H9 (cell line): Measurements from ENCODE around the gene OR2V1. TPM values are rescaled to one million over a fixed set of nuclear protein-coding genes. Genes with fewer than 3 reads are reported as not detected.

Experiments
- DNase-seq: peaks from one replicate; pipeline ENCODE4 v3.0.0-alpha.2; 2017
- H2AFZ ChIP-seq: one replicate; pipeline ENCODE4 v1.6.1; 2013; ENCODE audit warnings: mild to moderate bottlenecking, low read length, control low read depth, moderate library complexity
- H2AK5ac ChIP-seq: 2 replicates; pipeline ENCODE4 v1.6.1; 2013; ENCODE audit warnings: low read length, control low read depth, mixed read lengths; ENCODE audit not compliant: insufficient read length
- H2BK120ac ChIP-seq: one replicate; pipeline ENCODE4 v1.6.1; 2013; ENCODE audit warnings: low read depth, mild to moderate bottlenecking, low read length, control low read depth, inconsistent platforms; ENCODE audit not compliant: poor library complexity, severe bottlenecking
- H2BK12ac ChIP-seq: 2 replicates; pipeline ENCODE4 v1.6.1; 2013; ENCODE audit warnings: low read length, control low read depth, mixed read lengths, low read depth; ENCODE audit not compliant: insufficient read length
- H2BK15ac ChIP-seq: 2 replicates; pipeline ENCODE4 v1.6.1; 2013; ENCODE audit warnings: low read depth, low read length, control low read depth
- H2BK20ac ChIP-seq: one replicate; pipeline ENCODE4 v1.6.1; 2013; ENCODE audit warnings: low read depth, mild to moderate bottlenecking, low read length, control low read depth, inconsistent platforms; ENCODE audit not compliant: poor library complexity, severe bottlenecking
- H2BK5ac ChIP-seq: 2 replicates; pipeline ENCODE4 v1.6.1; 2013; ENCODE audit warnings: low read length, control low read depth, mixed read lengths; ENCODE audit not compliant: insufficient read length
- H3K14ac ChIP-seq: 2 replicates; pipeline ENCODE4 v1.6.1; 2013; ENCODE audit warnings: low read length, control low read depth; ENCODE audit not compliant: insufficient read depth
- H3K18ac ChIP-seq: 2 replicates; pipeline ENCODE4 v1.6.1; 2013; ENCODE audit warnings: low read depth, mild to moderate bottlenecking, mixed read lengths, low read length, control low read depth; ENCODE audit not compliant: insufficient read length
- H3K23ac ChIP-seq: 2 replicates; pipeline ENCODE4 v1.6.1; 2013; ENCODE audit warnings: low read length, control low read depth, mixed read lengths, low read depth; ENCODE audit not compliant: insufficient read length
- H3K23me2 ChIP-seq: 2 replicates; pipeline ENCODE4 v1.6.1; 2013; ENCODE audit warnings: low read depth, mild to moderate bottlenecking, mixed read lengths, low read length, control low read depth; ENCODE audit not compliant: insufficient read length, poor library complexity, severe bottlenecking
- H3K27ac ChIP-seq: 2 replicates; pipeline ENCODE4 v1.5.1; 2013; ENCODE audit warnings: low read length, control low read depth, mixed read lengths, low read depth; ENCODE audit not compliant: insufficient read length
- H3K27me3 ChIP-seq: 2 replicates; pipeline ENCODE4 v1.6.1; 2013; ENCODE audit warnings: low read length, control low read depth, inconsistent platforms; ENCODE audit not compliant: insufficient read depth
- H3K4ac ChIP-seq: 2 replicates; pipeline ENCODE4 v1.6.1; 2013; ENCODE audit warnings: low read depth, mild to moderate bottlenecking, control low read depth, inconsistent platforms, low read length, moderate library complexity
- H3K4me1 ChIP-seq: 2 replicates; pipeline ENCODE4 v1.6.1; 2013; ENCODE audit warnings: low read length, control low read depth, inconsistent platforms; ENCODE audit not compliant: insufficient read depth
- H3K4me2 ChIP-seq: 2 replicates; pipeline ENCODE4 v1.6.1; 2013; ENCODE audit warnings: low read length, control low read depth, mixed read lengths; ENCODE audit not compliant: insufficient read length, insufficient read depth
- H3K56ac ChIP-seq: 2 replicates; pipeline ENCODE4 v1.6.1; 2013; ENCODE audit warnings: low read depth, mild to moderate bottlenecking, mixed read lengths, low read length, control low read depth; ENCODE audit not compliant: insufficient read length
- H3K79me1 ChIP-seq: 2 replicates; pipeline ENCODE4 v1.6.1; 2013; ENCODE audit warnings: low read depth, mild to moderate bottlenecking, moderate library complexity, low read length, control low read depth, inconsistent platforms; ENCODE audit not compliant: insufficient read depth, poor library complexity, severe bottlenecking
- H3K79me2 ChIP-seq: 2 replicates; pipeline ENCODE4 v1.6.1; 2013; ENCODE audit warnings: low read length, control low read depth, inconsistent platforms; ENCODE audit not compliant: insufficient read depth
- H3K9ac ChIP-seq: 2 replicates; pipeline ENCODE4 v1.6.1; 2013; ENCODE audit warnings: low read length, control low read depth, mixed read lengths; ENCODE audit not compliant: insufficient read length; ENCODE audit errors: extremely low read depth
- H3K9me3 ChIP-seq: one replicate; pipeline ENCODE4 v1.6.1; 2013; ENCODE audit warnings: low read depth, low read length, inconsistent platforms; ENCODE audit not compliant: control insufficient read depth
- H3T11ph ChIP-seq: one replicate; pipeline ENCODE4 v1.6.1; 2013; ENCODE audit warnings: mild to moderate bottlenecking, low read length, control low read depth, inconsistent platforms
- H4K20me1 ChIP-seq: one replicate; pipeline ENCODE4 v1.6.1; 2013; ENCODE audit not compliant: control insufficient read depth, insufficient read length, insufficient read depth
- H4K5ac ChIP-seq: 2 replicates; pipeline ENCODE4 v1.6.1; 2013; ENCODE audit warnings: low read depth, mild to moderate bottlenecking, mixed read lengths, low read length, control low read depth; ENCODE audit not compliant: insufficient read length
- H4K8ac ChIP-seq: replicated peaks from 2 replicates; pipeline ENCODE4 v1.6.1; 2013; ENCODE audit warnings: low read length, control low read depth, mixed read lengths, low read depth; ENCODE audit not compliant: insufficient read length
- H4K91ac ChIP-seq: 2 replicates; pipeline ENCODE4 v1.6.1; 2013; ENCODE audit warnings: low read depth, mild to moderate bottlenecking, moderate library complexity, mixed read lengths, low read length, control low read depth; ENCODE audit not compliant: insufficient read length
- H3K27ac Mint-ChIP-seq, 3 experiments: 2 replicates in 2 of 3; 3 replicates in 1 of 3; pipeline ENCODE4 v1.8.0; 2020 to 2021; ENCODE audit warnings: mixed read lengths in 3 of 3, mild to moderate bottlenecking in 1 of 3, moderate library complexity in 1 of 3
- H3K27me3 Mint-ChIP-seq: 2 replicates; pipeline ENCODE4 v1.8.0; 2021; ENCODE audit warnings: low read depth, mild to moderate bottlenecking, moderate library complexity, mixed read lengths
- H3K36me3 Mint-ChIP-seq, 3 experiments: 2 replicates in 2 of 3; 3 replicates in 1 of 3; pipeline ENCODE4 v1.8.0; 2020 to 2021; ENCODE audit warnings: low read depth in 3 of 3, mixed read lengths in 3 of 3; ENCODE audit not compliant: insufficient read depth in 1 of 3
- H3K4me1 Mint-ChIP-seq, 2 experiments: 2 replicates each; pipeline ENCODE4 v1.8.0; 2020; ENCODE audit warnings: mixed read lengths in 2 of 2
- H3K4me3 Mint-ChIP-seq, 2 experiments: 2 replicates in 1 of 2; 3 replicates in 1 of 2; pipeline ENCODE4 v1.8.0; 2020 to 2021; ENCODE audit warnings: mild to moderate bottlenecking in 2 of 2, mixed read lengths in 2 of 2, moderate library complexity in 1 of 2
- H3K9me3 Mint-ChIP-seq, 2 experiments: 2 replicates in 1 of 2; 3 replicates in 1 of 2; pipeline ENCODE4 v1.8.0; 2020; ENCODE audit warnings: mild to moderate bottlenecking in 2 of 2, mixed read lengths in 2 of 2, moderate library complexity in 1 of 2
- WGBS: extraction: QIAGEN DNeasy Blood & Tissue Kit; methylation state at CpG from one replicate; pipeline ENCODE4 v1.1.7; 2013; ENCODE audit warnings: missing lambda C conversion rate, low lambda C conversion rate, mixed read lengths; ENCODE audit not compliant: insufficient read length; ENCODE audit errors: extremely low coverage; 5-methylcytosine and 5-hydroxymethylcytosine counted together
- total RNA-seq: library from RNA; stranded (reverse); gene quantifications from 2 replicates; pipeline ENCODE4 v1.2.1, GENCODE V29; 2021
- TF ChIP-seq, protein P1 (sequence below): fragments of 200-600 bp; sonication (generic); conservative IDR thresholded peaks from 3 replicates; pipeline ENCODE4 v1.8.0; 2021; ENCODE audit warnings: antibody characterized with exemption, mild to moderate bottlenecking

Gene OR2V1
- total RNA-seq, 1 experiment from 2014 or later = not detected

DNA sequence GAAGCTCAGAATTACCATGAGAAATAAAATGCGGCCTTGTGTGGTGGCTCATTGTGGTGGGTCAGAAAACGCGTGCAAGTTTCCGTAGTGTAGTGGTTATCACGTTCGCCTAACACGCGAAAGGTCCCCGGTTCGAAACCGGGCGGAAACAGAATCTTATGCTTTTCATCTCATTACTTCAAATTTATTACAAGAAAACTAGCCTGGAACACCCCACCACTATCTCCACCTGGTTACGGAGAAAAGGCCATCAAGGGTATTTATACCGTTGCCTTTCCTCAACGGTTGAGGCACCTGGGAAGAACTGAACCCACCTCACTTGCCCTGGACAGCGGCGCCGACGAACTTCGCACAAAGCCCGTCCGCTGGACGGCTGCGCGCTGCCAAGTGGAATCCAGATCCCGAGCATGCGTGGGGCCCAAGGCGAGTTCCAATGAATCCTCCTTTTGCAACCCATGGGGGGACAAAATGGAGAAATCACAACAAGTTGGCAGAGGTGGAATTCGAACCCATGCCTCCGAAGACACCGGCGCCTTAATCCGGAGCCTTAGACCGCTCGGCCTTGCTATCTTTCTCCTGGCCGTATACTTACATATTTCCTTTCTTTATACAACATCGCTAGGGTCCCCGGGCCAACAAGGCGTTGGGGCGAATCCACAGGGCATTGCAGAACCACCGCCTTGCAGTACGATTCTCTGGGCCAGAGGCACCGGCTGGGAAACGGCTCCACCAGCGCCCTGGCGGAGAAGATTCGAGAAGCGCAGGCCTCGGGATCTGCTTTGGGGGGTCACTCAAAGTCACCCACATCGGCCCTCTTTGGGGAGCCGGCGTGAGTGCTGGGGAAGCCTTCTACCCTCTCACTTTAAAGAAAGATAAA lies 33.3 kb upstream of the OR2V1 start:
- H3K9ac ChIP-seq = no peak overlapping the region
- no peak overlapping the region for H2AK5ac ChIP-seq

More for the DNA sequence above, 33.3 kb upstream of the OR2V1 start:
- H3K56ac ChIP-seq = no peak overlapping the region
- peaks cover 15% of the 10 kb centered on the region for H3K23me2 ChIP-seq
- no peaks in the 10 kb centered on the region for H4K20me1 ChIP-seq
- H3K9me3 ChIP-seq = no peaks in the 10 kb centered on the region
- DNase-seq = no peak
- Mint-ChIP-seq H3K9me3 (no peaks in the 10 kb centered on the region; a peak in 3 of 5 replicates), H3K4me3 (peak overlapping the region; percentile 81 to 95), H3K36me3 (no peaks in the 10 kb centered on the region; a peak in 1 of 7 replicates), H3K27ac (peak overlapping the region in 2 of 3 experiments; percentile 34 to 74; a peak in 2 of 7 replicates), H3K4me1 (peaks cover 29 to 38% of the 10 kb centered on the region in 2 experiments), H3K27me3 (peaks cover 40% of the 10 kb centered on the region)
- no peak overlapping the region for H4K91ac ChIP-seq
- H3T11ph ChIP-seq = no peak overlapping the region
- no peak overlapping the region for H3K27ac ChIP-seq
- TF ChIP-seq, protein P1, sequence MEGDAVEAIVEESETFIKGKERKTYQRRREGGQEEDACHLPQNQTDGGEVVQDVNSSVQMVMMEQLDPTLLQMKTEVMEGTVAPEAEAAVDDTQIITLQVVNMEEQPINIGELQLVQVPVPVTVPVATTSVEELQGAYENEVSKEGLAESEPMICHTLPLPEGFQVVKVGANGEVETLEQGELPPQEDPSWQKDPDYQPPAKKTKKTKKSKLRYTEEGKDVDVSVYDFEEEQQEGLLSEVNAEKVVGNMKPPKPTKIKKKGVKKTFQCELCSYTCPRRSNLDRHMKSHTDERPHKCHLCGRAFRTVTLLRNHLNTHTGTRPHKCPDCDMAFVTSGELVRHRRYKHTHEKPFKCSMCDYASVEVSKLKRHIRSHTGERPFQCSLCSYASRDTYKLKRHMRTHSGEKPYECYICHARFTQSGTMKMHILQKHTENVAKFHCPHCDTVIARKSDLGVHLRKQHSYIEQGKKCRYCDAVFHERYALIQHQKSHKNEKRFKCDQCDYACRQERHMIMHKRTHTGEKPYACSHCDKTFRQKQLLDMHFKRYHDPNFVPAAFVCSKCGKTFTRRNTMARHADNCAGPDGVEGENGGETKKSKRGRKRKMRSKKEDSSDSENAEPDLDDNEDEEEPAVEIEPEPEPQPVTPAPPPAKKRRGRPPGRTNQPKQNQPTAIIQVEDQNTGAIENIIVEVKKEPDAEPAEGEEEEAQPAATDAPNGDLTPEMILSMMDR = no peak
- no peak overlapping the region for H3K4ac ChIP-seq
- H2BK5ac ChIP-seq = no peak overlapping the region
- H2BK120ac ChIP-seq = no peak overlapping the region
- H2BK12ac ChIP-seq = no peak overlapping the region
- no peak overlapping the region for H2BK15ac ChIP-seq
- H3K14ac ChIP-seq = no peak overlapping the region
- no peaks in the 10 kb centered on the region for H3K79me2 ChIP-seq
- H3K79me1 ChIP-seq = no peaks in the 10 kb centered on the region
- no peak overlapping the region for H4K5ac ChIP-seq
- peak overlapping the region; percentile 70 for H3K4me2 ChIP-seq
- no peak overlapping the region for H2AFZ ChIP-seq
- H4K8ac ChIP-seq = no peak overlapping the region
- H3K18ac ChIP-seq = no peak overlapping the region
- H3K27me3 ChIP-seq = no peaks in the 10 kb centered on the region
- H2BK20ac ChIP-seq = no peak overlapping the region
- peaks cover 3% of the 10 kb centered on the region; the same call in 1 of the 2 replicates for H3K4me1 ChIP-seq
- WGBS = no CpG with 5 or more reads among the region's 52 CpGs
- no peak overlapping the region for H3K23ac ChIP-seq
